GM18858 (cell line): ENCODE data around the gene ATP5PF.
"Not testable (repeated sequence)": the region's sequence is repeated elsewhere in the genome, so short reads cannot be mapped to it uniquely, and the experiment has no call there.

Source experiments
- ATAC-seq: cut with Tn5 transposase; IDR thresholded peaks from one replicate; pipeline ENCODE4 v1.9.1; 2021; ENCODE audit not compliant: unreplicated experiment

Gene ATP5PF

DNA sequence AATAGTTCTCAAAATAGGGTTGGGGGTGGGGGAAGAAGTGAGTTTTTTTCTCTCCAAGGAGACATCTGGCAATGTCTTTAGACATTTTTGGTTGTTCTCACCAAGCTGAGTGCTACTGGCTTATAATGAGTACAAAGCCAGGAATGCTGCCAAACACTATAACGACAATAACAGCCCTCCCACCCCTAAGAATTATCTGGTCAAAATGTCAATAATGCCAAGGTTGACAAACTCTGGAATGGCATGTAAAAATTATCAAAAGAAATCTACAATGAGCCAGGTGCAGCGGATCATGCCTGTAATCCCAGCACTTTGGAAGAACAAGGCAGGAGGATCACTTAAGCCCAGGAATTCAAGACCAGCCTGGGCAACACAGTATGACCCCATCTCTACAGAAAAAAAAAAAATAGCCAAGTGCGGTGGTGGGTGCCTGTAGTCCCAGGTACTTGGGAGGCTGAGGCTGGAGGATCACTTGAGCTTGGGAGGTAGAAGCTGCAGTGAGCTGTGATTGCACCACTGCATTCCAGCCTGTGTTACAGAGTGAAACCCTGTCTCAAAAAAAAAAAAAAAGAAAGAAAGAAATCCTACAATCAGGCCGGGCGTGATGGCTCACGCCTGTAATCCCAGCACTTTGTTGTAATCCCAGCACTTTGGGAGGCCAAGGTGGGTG, 2.5 kb downstream of the ATP5PF start:
- no peak for ATAC-seq

GRCh38 chr21:25722631-25723030, 12.1 kb downstream of the ATP5PF start:
- ATAC-seq = no peak

- no peak for ATAC-seq
Measured at GRCh38 chr21:25721987-25722386, 12.7 kb downstream of the ATP5PF start.

- no peak for ATAC-seq
Measured at GRCh38 chr21:25717491-25718147, 17.1 kb downstream of the ATP5PF start.

DNA sequence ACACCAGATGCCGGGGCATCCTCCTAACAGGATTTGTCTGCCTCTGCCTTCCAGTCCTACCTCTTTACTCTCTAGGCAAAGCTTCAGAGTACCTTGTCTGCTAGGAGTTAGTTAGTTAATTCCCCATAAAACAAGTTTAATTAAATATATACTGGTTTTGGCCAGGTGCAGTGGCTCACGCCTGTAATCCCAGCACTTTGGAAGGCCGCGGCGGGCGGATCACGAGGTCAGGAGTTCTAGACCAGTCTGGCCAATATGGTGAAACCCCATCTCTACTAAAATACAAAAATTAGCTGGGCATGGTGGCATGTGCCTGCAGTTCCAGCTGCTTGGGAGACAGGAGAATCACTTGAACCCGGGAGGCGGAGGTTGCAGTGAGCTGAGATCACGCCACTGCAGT, 20.6 kb downstream of the ATP5PF start:
- ATAC-seq = not testable (repeated sequence)

GRCh38 chr21:25710550-25710949, 24.2 kb downstream of the ATP5PF start:
- ATAC-seq = no peak

- ATAC-seq = no peak
Measured at GRCh38 chr21:25709684-25710265, 24.9 kb downstream of the ATP5PF start.

GRCh38 chr21:25708467-25709065, 26.1 kb downstream of the ATP5PF start:
- no peak for ATAC-seq

- ATAC-seq = no peak
Measured at GRCh38 chr21:25701529-25701928, 33.2 kb downstream of the ATP5PF start.

GRCh38 chr21:25700741-25701140, 34.0 kb downstream of the ATP5PF start:
- no peak for ATAC-seq

GRCh38 chr21:25695461-25695860, 39.2 kb downstream of the ATP5PF start:
- not testable (repeated sequence) for ATAC-seq

DNA sequence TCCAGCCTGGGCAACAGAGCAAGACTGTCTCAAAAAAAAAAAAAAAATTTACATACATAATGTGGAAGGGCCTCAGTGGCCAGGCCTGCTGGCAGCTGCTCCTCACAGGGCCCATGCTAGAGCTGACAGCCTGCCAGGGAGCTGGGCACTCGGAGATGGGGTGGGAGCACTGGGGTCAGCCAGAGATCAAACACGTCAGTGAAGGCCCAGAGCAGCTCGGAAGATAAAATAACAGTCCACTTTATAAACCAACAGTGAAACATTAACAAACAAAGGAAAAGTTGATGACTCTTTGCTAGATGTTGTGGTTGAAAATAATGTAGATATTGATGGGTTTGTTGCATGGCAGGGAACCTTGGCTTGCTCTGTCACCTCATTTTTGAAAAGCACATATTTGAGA, 42.7 kb downstream of the ATP5PF start:
- ATAC-seq = no peak

DNA sequence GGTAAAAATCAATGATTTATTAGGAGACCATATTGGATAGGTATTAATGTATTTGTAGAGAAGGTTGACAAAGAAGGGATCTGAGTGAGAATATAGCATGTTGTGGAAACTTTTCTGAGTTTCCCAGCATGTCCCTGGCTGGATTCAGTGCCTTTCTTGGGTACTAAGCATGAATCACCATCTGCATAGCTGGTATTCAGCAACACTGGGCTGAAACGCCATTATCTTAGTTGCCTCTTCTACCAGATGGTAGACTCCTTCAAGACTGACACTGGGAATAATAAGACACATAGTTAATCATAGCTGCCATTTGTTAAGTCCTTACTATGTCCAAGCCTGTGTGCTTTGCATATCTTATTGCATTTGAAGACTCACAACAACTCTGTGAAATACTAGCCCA, 45.5 kb downstream of the ATP5PF start:
- ATAC-seq = no peak

- no peak for ATAC-seq
Measured at GRCh38 chr21:25688275-25689155, 46.2 kb downstream of the ATP5PF start.

DNA sequence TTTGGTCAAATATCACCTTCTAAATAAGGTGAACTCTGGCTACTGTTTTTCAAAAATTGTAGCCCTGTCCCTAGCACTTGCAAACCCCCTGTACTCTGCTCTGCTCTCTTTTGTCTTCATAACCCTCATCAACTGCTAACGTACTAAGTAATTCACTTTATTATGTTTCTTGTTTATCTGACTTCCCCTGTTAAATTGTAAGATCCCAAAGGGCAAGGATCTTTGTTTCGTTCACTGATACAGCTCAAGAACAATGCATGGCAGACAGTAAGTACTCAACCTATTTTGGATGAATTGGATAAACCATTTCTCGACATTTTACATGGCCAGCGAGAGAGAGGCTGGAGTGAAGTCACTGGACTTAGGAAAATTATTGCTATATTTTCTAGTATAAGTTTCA, 46.9 kb downstream of the ATP5PF start:
- ATAC-seq = no peak

DNA sequence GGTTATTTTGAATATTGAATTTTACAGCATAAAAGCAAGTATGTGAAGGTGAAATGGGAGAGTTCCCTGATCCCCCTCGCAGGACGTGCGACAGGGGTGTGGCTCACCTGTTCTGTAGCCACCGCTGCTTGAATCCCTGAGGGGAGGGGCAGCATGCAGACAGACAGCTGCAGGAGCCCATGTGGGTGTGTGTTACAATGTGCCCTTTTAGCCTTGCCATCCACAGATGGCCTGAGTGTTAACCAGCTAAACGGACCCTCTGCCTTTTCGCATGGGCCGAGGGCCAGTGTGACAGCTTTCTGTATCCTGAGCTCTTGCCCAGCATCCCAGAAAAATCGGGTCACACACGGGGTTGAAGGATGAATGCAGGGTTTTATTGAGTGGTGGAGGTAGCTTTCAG, 52.3 kb downstream of the ATP5PF start:
- no peak for ATAC-seq

DNA sequence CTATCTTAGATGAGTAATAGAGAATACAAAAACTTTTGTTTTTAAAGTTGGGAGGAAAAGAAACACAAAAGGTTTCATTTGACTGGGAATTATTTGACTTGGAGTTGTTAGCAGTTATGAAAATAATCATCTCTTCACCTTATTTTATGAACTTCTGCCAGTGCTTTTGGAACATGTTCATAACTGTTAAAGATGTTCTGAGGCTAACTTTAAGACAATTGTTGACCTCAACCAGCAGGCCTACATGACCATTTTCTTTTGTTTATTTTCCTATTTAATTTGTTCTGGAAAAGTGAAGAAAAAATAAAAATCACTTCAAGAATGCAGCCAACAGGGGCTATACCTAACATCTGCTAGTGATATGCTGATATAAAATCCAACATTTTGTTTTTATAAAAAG, 58.3 kb downstream of the ATP5PF start:
- no peak for ATAC-seq
